Panc1 (cell line): ENCODE results near the gene CYFIP2.

Experiments
- CTCF ChIP-seq: fragments of 450-650 bp; IDR thresholded peaks from 2 replicates; pipeline ENCODE4 v1.5.1; 2017; ENCODE audit warnings: mild to moderate bottlenecking
- POLR2AphosphoS5 ChIP-seq: IDR thresholded peaks from 2 replicates; pipeline ENCODE4 v1.6.1; 2012; ENCODE audit warnings: mild to moderate bottlenecking, low read depth, low read length, moderate library complexity
- SIN3A ChIP-seq: IDR thresholded peaks from 2 replicates; pipeline ENCODE4 v1.6.1; 2012; ENCODE audit warnings: low read depth, mild to moderate bottlenecking, low read length, moderate library complexity, borderline replicate concordance; ENCODE audit not compliant: insufficient read depth

DNA sequence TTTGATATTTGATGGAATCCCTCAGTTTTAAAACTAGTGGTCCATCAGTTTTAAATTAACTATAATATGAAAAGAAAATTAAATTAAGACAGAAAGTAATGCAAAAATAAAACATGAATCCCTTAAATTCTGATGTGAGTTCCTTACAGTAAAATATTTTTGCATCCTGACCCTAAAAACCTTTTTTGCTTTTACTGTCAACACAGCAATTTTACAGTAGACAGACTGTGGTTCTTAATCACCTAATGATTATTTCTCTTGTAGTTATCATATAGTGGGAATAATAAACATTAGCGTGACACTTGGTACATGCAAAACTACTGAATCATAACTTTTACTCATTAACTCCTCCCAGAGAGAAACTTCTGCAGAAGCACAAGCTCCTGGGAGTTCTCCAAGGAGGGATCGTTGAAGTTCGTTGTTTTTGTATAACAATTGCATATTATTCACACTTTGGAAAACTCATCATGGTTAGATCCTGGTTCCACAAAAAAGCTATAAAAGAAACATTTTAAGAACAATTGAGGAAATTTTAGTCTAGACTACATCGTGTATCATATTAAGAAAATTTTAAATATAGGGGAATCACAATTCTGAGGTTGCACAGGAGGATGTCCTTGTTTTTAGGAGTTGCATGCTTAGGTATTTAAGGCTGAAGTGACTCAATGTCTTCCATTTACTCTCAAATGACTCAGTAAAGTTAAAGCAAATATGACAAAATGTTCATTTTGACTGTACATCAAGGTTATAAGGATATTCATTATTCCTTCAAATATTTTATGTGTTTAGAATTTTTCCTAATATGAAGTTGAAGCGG, 105.9 kb downstream of the CYFIP2 start:
- no peak for TF ChIP-seq CTCF
- no peak for TF ChIP-seq POLR2AphosphoS5
- no peak for TF ChIP-seq SIN3A
